Measurements from ENCODE around the gene SEC14L6.
"Not testable (repeated sequence)": the region's sequence is repeated elsewhere in the genome, so short reads cannot be mapped to it uniquely, and the experiment has no call there.

SEC14L6 gene

GRCh38 chr22:30546616-30547015, at the start of gene SEC14L6:
Gene SEC14L6 (minus strand): TSS chr22:30546741. CDS start chr22:30546682, 59 bp downstream.
- no peak for DNase-seq (ENCODE audit: low read depth)
- no peak for TF ChIP-seq CTCF (conservative IDR thresholded peaks at IDR 0.05; ENCODE audit: control insufficient read depth, insufficient read depth, low read depth, low read length)
- H3K4me3 ChIP-seq (ENCODE audit: control insufficient read depth, low read depth, low read length), result no peak within 1 kb of the TSS

DNA sequence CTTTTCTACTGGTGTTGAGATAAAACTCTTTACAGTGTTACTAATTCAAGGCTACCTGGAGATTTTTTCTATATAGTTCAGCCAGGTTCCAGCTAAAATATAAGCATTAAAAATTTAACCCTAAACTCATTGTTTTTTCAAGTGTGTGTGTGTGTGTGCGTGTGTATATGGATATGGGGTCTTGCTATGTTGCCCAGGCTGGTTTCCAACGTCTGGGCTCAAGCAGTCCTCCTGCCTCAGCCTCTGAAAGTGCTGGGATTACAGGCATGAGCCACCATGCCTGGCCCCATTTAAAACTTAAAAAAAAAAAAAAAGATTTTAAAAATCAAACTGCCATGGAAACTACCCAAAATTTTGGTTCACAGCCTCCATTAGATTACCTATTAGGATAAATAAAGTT, 49.7 kb upstream of the SEC14L6 start:
- TF ChIP-seq CTCF (conservative IDR thresholded peaks at IDR 0.05; ENCODE audit: control insufficient read depth, insufficient read depth, low read depth, low read length), result no peak
- DNase-seq (ENCODE audit: low read depth), result no peak
- H3K4me3 ChIP-seq (ENCODE audit: control insufficient read depth, low read depth, low read length), result no peak overlapping the region

DNA sequence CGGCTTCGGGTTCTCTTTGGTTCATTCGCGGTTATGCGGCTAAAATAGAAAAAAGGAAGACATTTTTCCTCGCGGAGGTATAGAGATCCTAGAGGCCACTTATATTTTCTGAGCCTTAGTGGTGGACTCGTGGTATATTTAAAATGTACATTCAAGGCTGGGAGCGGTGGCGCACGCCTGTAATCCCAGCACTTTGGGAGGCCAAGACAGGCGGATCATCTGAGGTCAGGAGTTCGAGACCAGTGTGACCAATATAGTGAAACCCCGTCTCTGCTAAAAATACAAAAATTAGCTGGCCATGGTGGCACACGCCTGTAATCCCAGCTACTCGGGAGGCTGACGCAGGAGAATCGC, 45.8 kb upstream of the SEC14L6 start:
- not testable (repeated sequence) for H3K4me3 ChIP-seq (ENCODE audit: control insufficient read depth, low read depth, low read length); DNase-seq (ENCODE audit: low read depth)

DNA sequence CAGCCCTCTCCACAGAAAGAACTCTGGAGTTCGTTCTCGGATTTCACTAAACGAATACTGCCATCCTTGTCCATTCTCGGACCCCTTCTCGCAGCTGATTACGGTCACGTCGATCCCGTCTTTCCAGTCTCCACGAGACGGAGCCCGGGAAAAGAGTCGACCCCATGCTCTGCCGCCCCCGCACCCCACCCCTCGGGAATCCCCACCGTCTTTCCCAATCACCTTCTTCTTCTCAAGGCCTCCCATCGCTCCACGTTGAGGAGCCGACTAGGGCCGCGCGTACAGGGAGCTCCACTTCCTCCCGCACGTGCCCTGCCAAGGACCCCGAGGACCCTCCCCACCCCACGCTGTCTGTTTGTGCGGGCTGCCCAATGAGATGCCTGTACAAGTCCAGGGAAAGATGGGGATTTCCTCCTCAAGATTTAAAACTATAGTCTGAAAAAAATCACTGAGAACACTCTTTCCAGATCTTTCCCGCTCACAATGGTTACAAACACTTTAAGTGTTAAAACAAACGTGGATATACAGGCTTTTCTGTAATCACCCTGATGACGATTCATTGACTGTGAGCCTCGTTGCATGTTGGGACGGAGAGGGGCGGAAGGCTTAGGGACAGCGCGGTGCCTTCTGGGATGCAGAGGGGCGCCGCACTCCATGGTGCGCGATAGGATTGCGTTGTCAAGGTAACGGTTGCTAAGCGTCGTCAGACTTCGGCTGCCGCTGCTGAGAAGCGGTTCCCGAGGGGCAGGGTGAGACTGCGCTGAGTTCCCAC, 45.2 kb upstream of the SEC14L6 start, which contains the start of gene PES1:
Gene PES1, minus strand, starts transcription at position 323 of the 772 bp plus-strand sequence. Its CDS starts 77 bp downstream, at position 246.
- TF ChIP-seq CTCF (conservative IDR thresholded peaks at IDR 0.05; ENCODE audit: control insufficient read depth, insufficient read depth, low read depth, low read length), result no peak
- peak within 1 kb of the TSS; percentile 99 for H3K4me3 ChIP-seq (ENCODE audit: control insufficient read depth, low read depth, low read length)
- peak; percentile 99 for DNase-seq (ENCODE audit: low read depth)

DNA sequence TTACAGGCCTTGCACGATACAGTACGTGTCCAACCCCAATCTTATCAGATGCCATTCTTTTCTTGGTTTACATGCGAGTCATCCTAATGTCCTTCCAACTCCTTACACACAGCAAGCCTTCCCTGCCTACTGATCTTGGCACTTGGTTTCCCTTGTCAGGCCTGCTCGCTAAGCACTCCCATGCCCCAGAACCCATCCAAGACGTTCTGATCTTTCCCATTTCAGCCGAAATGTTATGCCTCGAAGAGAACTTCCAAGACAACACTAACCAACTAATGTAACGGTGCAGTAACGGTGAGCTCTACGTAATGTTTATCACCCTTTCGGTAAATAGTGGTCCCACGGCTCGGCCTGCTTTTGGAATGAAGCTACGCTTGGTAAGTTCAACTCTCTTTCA, 44.6 kb upstream of the SEC14L6 start:
- TF ChIP-seq CTCF (conservative IDR thresholded peaks at IDR 0.05; ENCODE audit: control insufficient read depth, insufficient read depth, low read depth, low read length), result no peak
- peak; percentile 46 for DNase-seq (ENCODE audit: low read depth)
- peak overlapping the region; percentile 99 for H3K4me3 ChIP-seq (ENCODE audit: control insufficient read depth, low read depth, low read length)

DNA sequence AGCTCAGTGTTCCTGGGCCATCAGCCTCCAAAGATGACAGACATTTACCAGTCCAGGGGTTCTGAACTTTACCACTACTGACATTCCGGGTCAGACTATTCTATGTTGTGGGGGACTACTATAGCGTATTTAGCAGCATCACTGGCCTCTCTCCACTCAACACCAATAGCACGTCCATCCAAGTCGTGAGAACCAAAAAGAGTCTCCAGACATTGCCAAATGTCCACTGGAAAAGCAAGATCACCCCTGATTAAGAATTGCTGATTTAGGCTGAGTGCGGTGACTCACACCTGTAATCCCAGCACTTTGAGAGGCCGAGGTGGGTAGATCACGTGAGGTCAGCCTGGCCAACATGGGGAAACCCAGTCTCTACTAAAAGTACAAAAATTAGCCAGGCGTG, 39.9 kb upstream of the SEC14L6 start:
- TF ChIP-seq CTCF (conservative IDR thresholded peaks at IDR 0.05; ENCODE audit: control insufficient read depth, insufficient read depth, low read depth, low read length), result no peak
- DNase-seq (ENCODE audit: low read depth), result no peak
- no peak overlapping the region for H3K4me3 ChIP-seq (ENCODE audit: control insufficient read depth, low read depth, low read length)

DNA sequence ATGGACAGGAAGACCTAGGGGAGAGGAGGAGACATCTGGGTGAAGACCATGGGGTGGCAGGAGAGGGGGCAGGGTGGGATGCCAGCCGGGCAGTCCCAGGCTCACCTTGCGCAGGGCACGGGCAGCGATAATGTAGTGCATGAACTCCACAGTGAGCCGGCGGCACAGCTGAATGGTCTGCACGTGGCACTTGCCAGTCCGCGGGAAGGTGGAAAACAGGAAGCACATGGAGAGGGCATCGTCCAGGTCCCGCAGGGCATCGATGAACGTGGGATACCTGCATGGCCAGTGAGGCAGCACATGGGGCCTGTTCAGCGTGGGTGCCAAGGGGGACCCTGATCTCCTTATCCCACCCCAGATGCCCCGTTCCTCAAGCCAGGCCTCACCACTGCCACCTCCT, 37.9 kb upstream of the SEC14L6 start:
- DNase-seq (ENCODE audit: low read depth), result no peak
- TF ChIP-seq CTCF (conservative IDR thresholded peaks at IDR 0.05; ENCODE audit: control insufficient read depth, insufficient read depth, low read depth, low read length), result no peak
- no peak overlapping the region for H3K4me3 ChIP-seq (ENCODE audit: control insufficient read depth, low read depth, low read length)
